Body of pancreas (tissue), 4 donors: Measurements from ENCODE around the gene JUN.

Experiments used
- POLR2A ChIP-seq, 3 donors: fragments of 450-650 bp; IDR thresholded peaks; one replicate each; pipeline ENCODE4 v1.6.1; 2016; ENCODE audit warnings: antibody characterized with exemption in 3 of 3, mild to moderate bottlenecking in 2 of 3
- TF ChIP-seq, protein P1 (sequence below), 7 experiments: fragments of 450-650 bp in 4 of 7; fragments of 200-600 bp in 3 of 7; sonication (generic) in 3 of 7; IDR thresholded peaks; one replicate each; pipeline ENCODE4 v1.5.1; 2016 to 2019; ENCODE audit warnings: antibody characterized with exemption in 7 of 7

DNA sequence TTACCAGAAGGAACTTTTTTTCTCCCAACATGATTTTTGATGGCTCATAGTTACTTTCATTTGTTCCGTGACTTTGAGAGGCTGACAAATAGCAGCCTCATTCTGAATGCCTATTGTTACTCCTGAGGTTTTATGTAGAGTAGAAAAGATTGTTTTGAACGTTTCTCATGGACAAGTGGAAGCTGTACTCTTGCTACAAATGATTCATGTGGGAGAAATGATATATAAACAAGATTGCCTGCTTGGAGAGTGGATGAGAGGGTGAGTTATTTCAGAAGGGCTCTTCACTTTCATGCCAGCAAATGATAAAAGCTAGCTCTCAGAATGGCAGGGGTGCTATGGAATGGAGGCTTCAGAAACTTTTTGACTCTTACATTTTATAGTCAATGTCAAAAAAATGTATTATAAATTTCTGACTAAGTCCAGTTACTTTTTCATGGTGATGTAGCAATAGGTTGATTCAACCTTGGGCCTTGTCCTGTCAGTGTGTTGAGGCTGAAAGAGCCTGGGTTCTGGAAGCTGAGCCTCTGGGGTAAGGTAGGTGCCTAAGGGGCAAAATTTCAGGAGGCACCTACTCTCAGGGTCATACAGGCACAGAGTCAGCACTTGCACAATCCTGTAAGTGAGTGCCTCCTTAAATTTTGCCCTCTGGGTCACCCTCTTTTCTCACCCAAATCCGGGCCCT lies 19.4 kb downstream of the JUN start:
- no peak for TF ChIP-seq POLR2A (IDR thresholded peaks at IDR 0.05)
- TF ChIP-seq, protein P1, sequence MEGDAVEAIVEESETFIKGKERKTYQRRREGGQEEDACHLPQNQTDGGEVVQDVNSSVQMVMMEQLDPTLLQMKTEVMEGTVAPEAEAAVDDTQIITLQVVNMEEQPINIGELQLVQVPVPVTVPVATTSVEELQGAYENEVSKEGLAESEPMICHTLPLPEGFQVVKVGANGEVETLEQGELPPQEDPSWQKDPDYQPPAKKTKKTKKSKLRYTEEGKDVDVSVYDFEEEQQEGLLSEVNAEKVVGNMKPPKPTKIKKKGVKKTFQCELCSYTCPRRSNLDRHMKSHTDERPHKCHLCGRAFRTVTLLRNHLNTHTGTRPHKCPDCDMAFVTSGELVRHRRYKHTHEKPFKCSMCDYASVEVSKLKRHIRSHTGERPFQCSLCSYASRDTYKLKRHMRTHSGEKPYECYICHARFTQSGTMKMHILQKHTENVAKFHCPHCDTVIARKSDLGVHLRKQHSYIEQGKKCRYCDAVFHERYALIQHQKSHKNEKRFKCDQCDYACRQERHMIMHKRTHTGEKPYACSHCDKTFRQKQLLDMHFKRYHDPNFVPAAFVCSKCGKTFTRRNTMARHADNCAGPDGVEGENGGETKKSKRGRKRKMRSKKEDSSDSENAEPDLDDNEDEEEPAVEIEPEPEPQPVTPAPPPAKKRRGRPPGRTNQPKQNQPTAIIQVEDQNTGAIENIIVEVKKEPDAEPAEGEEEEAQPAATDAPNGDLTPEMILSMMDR (IDR thresholded peaks at IDR 0.05), result no peak
